Breast epithelium (tissue), 4 donors: ENCODE results near the gene UBE2M. TPM values are rescaled to one million over a fixed set of nuclear protein-coding genes. Genes with fewer than 3 reads are reported as not detected.

Experiments
- DNase-seq, 2 donors: peaks; one replicate each; pipeline ENCODE4 v3.0.0-alpha.2; 2019; ENCODE audit warnings: low spot score in 2 of 2
- H3K27ac ChIP-seq, 2 donors: fragments of 200-600 bp; sonication (generic) in 1 of 2; one replicate each; pipeline ENCODE4 v1.5.1; 2016 to 2019; ENCODE audit warnings: mild to moderate bottlenecking in 1 of 2
- H3K27me3 ChIP-seq, 2 donors: fragments of 200-600 bp; sonication (generic) in 1 of 2; one replicate each; pipeline versions ENCODE4 v1.5.1 to v1.6.0; 2017 to 2019; ENCODE audit warnings: control low read depth in 1 of 2, mild to moderate bottlenecking in 1 of 2
- H3K36me3 ChIP-seq: fragments of 200-600 bp; one replicate; pipeline ENCODE4 v1.5.1; 2019
- H3K4me1 ChIP-seq, 2 donors: fragments of 200-600 bp; sonication (generic); one replicate each; pipeline ENCODE4 v1.5.1; 2016 to 2019; ENCODE audit warnings: control low read depth in 1 of 2
- H3K4me3 ChIP-seq, 3 donors: fragments of 200-600 bp; sonication (generic); 1 replicate in 2 of 3; 2 replicates in 1 of 3; pipeline ENCODE4 v1.5.1; 2016 to 2019; ENCODE audit warnings: mild to moderate bottlenecking in 3 of 3, moderate library complexity in 2 of 3
- H3K9me3 ChIP-seq, 2 donors: fragments of 200-600 bp; sonication (generic) in 1 of 2; one replicate each; pipeline ENCODE4 v1.5.1; 2016 to 2019; ENCODE audit warnings: control low read depth in 1 of 2
- CTCF ChIP-seq, 3 donors: fragments of 450-650 bp; IDR thresholded peaks; one replicate each; pipeline ENCODE4 v1.5.1; 2016 to 2017; ENCODE audit warnings: antibody characterized with exemption in 3 of 3, mild to moderate bottlenecking in 3 of 3, moderate library complexity in 3 of 3
- POLR2A ChIP-seq: fragments of 450-650 bp; IDR thresholded peaks from one replicate; pipeline ENCODE4 v1.6.1; 2016; ENCODE audit warnings: antibody characterized with exemption, mild to moderate bottlenecking, moderate library complexity
- POLR2AphosphoS5 ChIP-seq, 3 donors: sonication (generic); formaldehyde crosslinking; IDR thresholded peaks; one replicate each; pipeline ENCODE4 v1.6.1; 2017; ENCODE audit warnings: antibody characterized with exemption in 3 of 3
- intact Hi-C: fragments of 100-400 bp; cut with DNase I; formaldehyde crosslinking; loops from one replicate; pipeline ENCODE4 v1.15.1; 2023; ENCODE audit warnings: low total_unique reads
- total RNA-seq, 3 donors: library from RNA; depleted of rRNA; stranded (reverse); fragments of >200 nt; gene quantifications; one replicate each; pipeline ENCODE4 v1.1.0, GENCODE V29; 2016

The UBE2M gene
- total RNA-seq, 3 donors from 2014 or later: 19.0 to 21.3 (median 19.3) TPM

GRCh38 chr19:58536852-58537798 lies 21.3 kb downstream of the UBE2M start:
- Histone ChIP-seq H3K4me3 (no peak overlapping the region), H3K27me3 (no peaks in the 10 kb centered on the region), H3K27ac (no peak overlapping the region), H3K9me3 (no peaks in the 10 kb centered on the region), H3K4me1 (peaks cover 0 to 6% of the 10 kb centered on the region in 2 donors), H3K36me3 (no peaks in the 10 kb centered on the region)
- no peak for DNase-seq
- TF ChIP-seq CTCF (IDR thresholded peaks at IDR 0.05): no peak
- no peak for TF ChIP-seq POLR2AphosphoS5 (IDR thresholded peaks at IDR 0.05)
- TF ChIP-seq POLR2A: no peak
- intact Hi-C loops: no loop called here

DNA sequence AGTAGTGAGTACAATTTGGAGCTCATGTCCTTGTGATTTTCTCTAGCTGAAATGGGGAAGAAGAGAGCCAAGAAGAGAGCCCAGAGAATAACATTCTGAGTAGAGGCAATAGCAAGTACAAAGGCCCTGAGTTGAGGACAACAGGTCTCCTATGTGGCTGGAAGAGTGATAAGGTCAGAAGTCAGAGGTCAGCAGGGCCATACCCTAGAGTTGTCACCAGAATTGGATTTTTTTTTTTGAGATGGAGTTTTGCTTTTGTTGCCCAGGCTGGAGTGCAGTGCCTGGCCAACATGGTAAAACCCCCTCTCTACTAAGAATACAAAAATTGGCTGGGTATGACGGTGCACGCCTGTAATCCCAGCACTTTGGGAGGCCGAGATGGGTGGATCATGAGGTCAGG lies 22.6 kb downstream of the UBE2M start:
- H3K27me3 ChIP-seq: peaks cover 0 to 4% of the 10 kb centered on the region in 2 donors
- no peak for TF ChIP-seq POLR2AphosphoS5 (IDR thresholded peaks at IDR 0.05)
- no peak for TF ChIP-seq CTCF (IDR thresholded peaks at IDR 0.05)
- TF ChIP-seq POLR2A: no peak

DNA sequence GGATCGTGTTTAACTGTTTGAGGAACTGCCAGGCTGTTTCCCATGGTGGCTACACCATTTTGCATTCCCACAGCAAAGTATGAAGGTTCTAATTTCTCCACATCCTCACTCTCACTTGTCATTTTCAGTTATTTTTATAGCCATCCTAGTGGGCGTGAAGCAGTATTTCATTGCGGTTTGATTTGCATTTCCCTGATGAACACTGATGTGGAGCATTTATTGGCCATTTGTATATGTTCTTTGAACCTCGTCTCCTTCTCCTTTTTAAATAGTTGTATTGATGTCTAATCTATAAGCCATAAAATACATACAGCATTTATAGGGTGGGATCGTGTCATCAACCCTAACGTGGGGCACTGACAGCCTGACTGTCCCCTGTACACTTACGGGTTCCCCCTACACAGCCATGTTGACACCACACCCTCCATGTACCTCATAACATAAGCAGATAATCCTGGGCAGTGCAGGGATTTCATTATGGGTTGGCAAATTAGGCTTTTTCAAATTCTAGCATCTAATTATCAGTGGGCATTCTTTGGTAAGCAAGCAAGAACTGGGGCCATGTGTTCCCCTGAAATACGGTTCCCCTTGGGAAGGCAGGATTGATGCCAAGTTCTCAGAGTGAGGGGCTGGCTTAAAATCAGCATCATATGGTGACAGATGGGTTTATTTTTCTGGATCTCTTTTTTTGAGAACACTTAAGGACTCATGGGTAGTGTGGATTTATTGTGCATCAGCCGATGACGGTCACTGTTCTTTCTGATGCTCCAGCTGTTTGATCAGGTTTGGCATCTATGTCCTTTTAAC lies 27.2 kb downstream of the UBE2M start:
- Histone ChIP-seq H3K27ac (no peak overlapping the region), H3K27me3 (peaks cover 0 to 5% of the 10 kb centered on the region in 2 donors), H3K9me3 (no peaks in the 10 kb centered on the region), H3K4me1 (no peaks in the 10 kb centered on the region), H3K4me3 (no peak overlapping the region), H3K36me3 (no peaks in the 10 kb centered on the region)
- DNase-seq: no peak
- intact Hi-C loops: no loop called here
- TF ChIP-seq POLR2A: no peak
- no peak for TF ChIP-seq CTCF (IDR thresholded peaks at IDR 0.05)
- TF ChIP-seq POLR2AphosphoS5 (IDR thresholded peaks at IDR 0.05): no peak

More for the DNA sequence above, 22.6 kb downstream of the UBE2M start:
- H3K4me3 ChIP-seq: no peak overlapping the region
- DNase-seq: no peak
- H3K27ac ChIP-seq: no peak overlapping the region
- H3K9me3 ChIP-seq: no peaks in the 10 kb centered on the region
- H3K36me3 ChIP-seq: no peaks in the 10 kb centered on the region
- intact Hi-C loops: no loop called here
- H3K4me1 ChIP-seq: peaks cover 0 to 6% of the 10 kb centered on the region in 2 donors

GRCh38 chr19:58529405-58529804 lies 29.0 kb downstream of the UBE2M start:
- Histone ChIP-seq H3K4me1 (no peaks in the 10 kb centered on the region), H3K4me3 (no peak overlapping the region), H3K9me3 (no peaks in the 10 kb centered on the region), H3K36me3 (no peaks in the 10 kb centered on the region), H3K27me3 (peaks cover 0 to 5% of the 10 kb centered on the region in 2 donors), H3K27ac (no peak overlapping the region)
- TF ChIP-seq POLR2A: no peak
- no peak for TF ChIP-seq CTCF (IDR thresholded peaks at IDR 0.05)
- no peak for TF ChIP-seq POLR2AphosphoS5 (IDR thresholded peaks at IDR 0.05)
- no peak for DNase-seq
- intact Hi-C loops: no loop called here
